Liver (tissue), 3 donors: Measurements from ENCODE around the gene FAM222A.

Source experiments
- CTCF ChIP-seq: fragments of 150-350 bp; IDR thresholded peaks from 2 replicates; pipeline ENCODE4 v1.5.1; 2017; ENCODE audit warnings: improper control_type of control experiment, low read depth, low read length; ENCODE audit not compliant: missing input control
- GABPA ChIP-seq, 2 donors: IDR thresholded peaks in 1 of 2; conservative IDR thresholded peaks in 1 of 2; 2 replicates each; pipeline ENCODE4 v1.6.1; 2016; ENCODE audit warnings: antibody characterized with exemption in 2 of 2, mild to moderate bottlenecking in 1 of 2, moderate library complexity in 1 of 2
- donor health status: healthy.
- donor health status: healthy.

GRCh38 chr12:109782326-109782703 lies 68.7 kb downstream of the FAM222A start:
- no peak for TF ChIP-seq GABPA (IDR thresholded peaks at IDR 0.05 in 1 of 2, conservative IDR thresholded peaks at IDR 0.05 in 1 of 2)
- no peak for TF ChIP-seq CTCF
